Measurements from ENCODE around the gene ANTKMT. TPM values are rescaled to one million over a fixed set of nuclear protein-coding genes. Genes with fewer than 3 reads are reported as not detected.

The ANTKMT gene
- total RNA-seq, 1 experiment from 2014 or later: 93.6 TPM

- BruUV-seq (replicated peaks): no TSS peak
- Histone ChIP-seq H3K4me1 (ENCODE audit: control insufficient read depth, insufficient read depth, low read length) (no peaks in the 10 kb centered on the region; the same call in 1 of the 2 replicates), H3K27ac (ENCODE audit: low read length) (no peak overlapping the region), H3K9me3 (ENCODE audit: control insufficient read depth, insufficient read depth, low read depth, low read length) (no peaks in the 10 kb centered on the region), H3K4me3 (ENCODE audit: low read depth in 2 of 2, low read length in 2 of 2) (no peak overlapping the region), H3K36me3 (ENCODE audit: control insufficient read depth, insufficient read depth, low read length) (peaks cover 2% of the 10 kb centered on the region), H3K27me3 (ENCODE audit: control insufficient read depth, insufficient read depth, low read length) (no peaks in the 10 kb centered on the region)
- ChIA-PET CTCF (interaction anchor here (1.3 kb wide), 1 partner anchor 21 kb away, joined by 4 read pairs; no protein-coding TSS in a partner anchor), POLR2A (no interaction called here)
- peak; percentile 31; the same call in 1 of the 2 replicates for ATAC-seq
- DNase-seq (ENCODE audit: low read depth, low spot score): no peak
- TF ChIP-seq CTCF (IDR thresholded peaks at IDR 0.05) (peak; percentile 86), TCF7L2 (IDR thresholded peaks at IDR 0.05; ENCODE audit: low read depth, low read length) (no peak)
- intact Hi-C loops (cut with micrococcal nuclease; ENCODE audit: unreplicated experiment): no loop called here
- in situ Hi-C loops (cut with HindIII; ENCODE audit: low pct_unique_long_range_greater_than_20kb, low sequenced_read_pairs): no loop called here
Observed at GRCh38 chr16:733382-734207, 12.6 kb downstream of the ANTKMT start.

GRCh38 chr16:734208-734980 is 13.4 kb downstream of the ANTKMT start:
- CTCF ChIA-PET: interaction anchor here (0.6 kb wide), 1 partner anchor 51 kb away, joined by 3 read pairs; no protein-coding TSS in a partner anchor
- TF ChIP-seq CTCF (IDR thresholded peaks at IDR 0.05): no peak
- TF ChIP-seq POLR2AphosphoS5 (IDR thresholded peaks at IDR 0.05; ENCODE audit: low read depth, low read length): no peak
- TF ChIP-seq SIN3A (IDR thresholded peaks at IDR 0.05; ENCODE audit: borderline replicate concordance, insufficient read depth, low read depth, low read length): no peak
- TF ChIP-seq TCF7L2 (IDR thresholded peaks at IDR 0.05; ENCODE audit: low read depth, low read length): no peak
- no peak for TF ChIP-seq REST (IDR thresholded peaks at IDR 0.05; ENCODE audit: insufficient read depth in 1 of 2, low read depth in 2 of 2, low read length in 1 of 2)
- H3K4me1 ChIP-seq (ENCODE audit: control insufficient read depth, insufficient read depth, low read length): peaks cover under 1% of the 10 kb centered on the region; the same call in 1 of the 2 replicates
- POLR2A ChIA-PET: no interaction called here
- no TSS peak for BruUV-seq (replicated peaks)
- H3K9me3 ChIP-seq (ENCODE audit: control insufficient read depth, insufficient read depth, low read depth, low read length): no peaks in the 10 kb centered on the region
- DNase-seq (ENCODE audit: low read depth, low spot score) (no peak), ATAC-seq (no peak)
- H3K27ac ChIP-seq (ENCODE audit: low read length): no peak overlapping the region
- H3K4me3 ChIP-seq (ENCODE audit: low read depth in 2 of 2, low read length in 2 of 2): no peak overlapping the region
- peaks cover 2% of the 10 kb centered on the region for H3K36me3 ChIP-seq (ENCODE audit: control insufficient read depth, insufficient read depth, low read length)
- intact Hi-C loops (cut with micrococcal nuclease; ENCODE audit: unreplicated experiment) (no loop called here), in situ Hi-C loops (cut with HindIII; ENCODE audit: low pct_unique_long_range_greater_than_20kb, low sequenced_read_pairs) (no loop called here)
- no peaks in the 10 kb centered on the region for H3K27me3 ChIP-seq (ENCODE audit: control insufficient read depth, insufficient read depth, low read length)

Measured in Panc1 (cell line).